Activated CD4-positive, CD25-positive, alpha-beta regulatory T cell treated with anti-CD3 and anti-CD28 coated beads, Interleukin-2, amount 50 U/mL, for 72 hours (primary cell): ENCODE data around the gene ADPRM.

Source experiments
- DNase-seq: peaks from one replicate; pipeline ENCODE4 v3.0.0; 2021

Gene ADPRM

DNA sequence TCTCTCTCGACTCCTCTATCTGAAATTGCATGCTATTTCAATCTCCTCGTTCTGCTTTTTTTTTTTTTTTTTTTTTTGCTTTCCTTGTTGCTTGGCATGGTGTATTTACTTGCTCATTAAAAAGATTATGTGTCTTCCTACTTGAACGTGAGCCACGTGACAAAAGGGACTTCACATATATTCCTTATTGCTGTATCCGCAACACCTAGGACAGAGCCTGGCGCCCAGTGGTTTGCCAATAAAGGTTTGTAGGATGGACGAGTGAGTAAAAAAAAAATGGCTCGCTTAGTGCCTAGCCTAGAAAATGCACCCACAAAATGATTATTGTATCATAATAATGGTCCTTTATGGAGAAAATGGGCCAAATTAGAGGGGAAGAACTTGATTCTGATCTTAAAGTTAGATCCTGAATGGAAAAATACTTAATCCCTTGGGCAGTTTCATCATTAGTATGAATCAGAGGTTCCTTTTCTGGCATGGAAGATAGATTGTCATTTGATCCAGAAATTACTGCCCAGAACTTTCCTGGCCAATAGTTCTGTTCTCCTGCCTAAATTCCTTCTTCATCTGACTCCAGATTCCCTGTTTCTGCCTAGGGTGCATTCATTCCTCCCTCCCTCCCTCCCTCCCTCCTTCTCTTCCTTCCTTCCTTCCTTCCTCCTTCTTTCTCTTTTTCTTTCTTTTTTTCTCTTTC, 46.1 kb downstream of the ADPRM start:
- no peak for DNase-seq

- no peak for DNase-seq
These were observed 47.2 kb downstream of the ADPRM start for GRCh38 chr17:10744501-10745000.

- DNase-seq = no peak
These were observed 47.8 kb downstream of the ADPRM start for GRCh38 chr17:10745231-10745630.

DNA sequence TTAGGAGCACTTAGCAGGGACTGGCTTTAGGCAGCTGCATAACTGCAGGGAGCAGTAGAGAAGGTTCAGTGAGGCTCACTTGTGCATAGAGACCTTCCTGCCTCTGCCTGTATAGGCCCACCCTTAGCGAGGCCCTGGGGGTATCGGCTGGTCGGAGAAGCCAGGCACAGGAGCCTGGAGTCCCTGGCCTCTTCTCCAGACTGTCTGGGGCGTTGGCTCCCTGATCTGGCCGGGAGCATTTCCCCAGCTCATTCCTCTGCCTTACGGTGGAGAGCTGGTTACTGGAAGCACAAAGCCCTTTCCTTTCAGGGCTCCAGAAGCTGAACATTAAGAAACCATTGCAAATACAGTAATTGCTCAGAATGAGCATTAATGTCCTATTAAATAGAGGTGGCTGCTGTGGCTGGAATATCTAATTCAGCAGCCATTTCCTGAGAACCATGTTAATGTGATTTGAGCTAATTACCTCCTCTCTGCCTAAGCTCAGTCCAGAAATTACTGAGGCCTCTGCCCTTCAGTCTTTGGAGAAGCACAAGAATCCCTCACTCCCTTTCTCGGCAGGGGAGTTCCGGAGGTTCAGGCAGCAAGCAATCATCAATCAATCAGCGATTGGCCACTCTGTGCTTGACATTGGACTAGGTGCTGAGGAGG, 51.3 kb downstream of the ADPRM start:
- DNase-seq = no peak

GRCh38 chr17:10750210-10750609, 52.8 kb downstream of the ADPRM start:
- no peak for DNase-seq

DNA sequence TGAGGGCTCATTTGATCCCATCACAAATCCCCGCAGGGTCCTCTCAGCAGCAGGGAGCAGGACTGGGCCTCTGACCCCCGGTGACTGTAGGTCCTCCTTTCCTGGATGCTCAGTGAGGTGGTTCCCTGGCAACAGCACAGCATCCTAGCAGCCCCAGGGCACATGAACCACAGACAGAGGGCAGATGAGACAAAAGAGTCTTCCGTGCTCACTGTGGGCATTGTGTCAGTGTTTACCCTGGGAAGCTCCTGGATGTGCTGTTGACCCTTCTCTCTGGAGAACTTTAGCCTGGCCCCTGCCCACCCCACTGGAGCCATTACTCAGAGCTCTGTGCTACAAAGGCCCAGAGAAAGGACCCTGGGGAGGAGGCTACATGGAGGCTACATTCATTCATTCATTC, 54.2 kb downstream of the ADPRM start:
- no peak for DNase-seq

GRCh38 chr17:10752696-10753095, 55.3 kb downstream of the ADPRM start:
- no peak for DNase-seq

DNA sequence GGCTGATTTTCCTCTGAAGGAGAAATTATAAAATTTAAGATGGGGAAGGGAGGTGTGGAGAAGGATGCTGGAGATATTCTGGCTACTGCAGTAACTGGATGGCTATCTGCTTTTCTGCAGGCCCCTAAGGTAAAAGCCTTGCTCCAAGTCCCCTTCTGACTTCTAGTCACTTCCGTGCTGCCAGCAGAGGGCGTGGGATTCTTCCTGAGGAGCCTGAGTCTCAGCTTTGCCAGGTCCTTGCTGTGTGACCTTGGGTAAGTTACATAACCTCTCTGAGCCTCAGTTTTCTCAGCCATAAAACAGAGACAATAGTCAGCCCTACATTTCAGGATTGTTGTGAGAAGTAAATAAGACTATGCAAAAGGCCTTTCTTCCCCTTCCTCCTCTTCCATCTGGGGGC, 56.7 kb downstream of the ADPRM start:
- DNase-seq = no peak

GRCh38 chr17:10754861-10755591, 57.6 kb downstream of the ADPRM start:
- no peak for DNase-seq

DNA sequence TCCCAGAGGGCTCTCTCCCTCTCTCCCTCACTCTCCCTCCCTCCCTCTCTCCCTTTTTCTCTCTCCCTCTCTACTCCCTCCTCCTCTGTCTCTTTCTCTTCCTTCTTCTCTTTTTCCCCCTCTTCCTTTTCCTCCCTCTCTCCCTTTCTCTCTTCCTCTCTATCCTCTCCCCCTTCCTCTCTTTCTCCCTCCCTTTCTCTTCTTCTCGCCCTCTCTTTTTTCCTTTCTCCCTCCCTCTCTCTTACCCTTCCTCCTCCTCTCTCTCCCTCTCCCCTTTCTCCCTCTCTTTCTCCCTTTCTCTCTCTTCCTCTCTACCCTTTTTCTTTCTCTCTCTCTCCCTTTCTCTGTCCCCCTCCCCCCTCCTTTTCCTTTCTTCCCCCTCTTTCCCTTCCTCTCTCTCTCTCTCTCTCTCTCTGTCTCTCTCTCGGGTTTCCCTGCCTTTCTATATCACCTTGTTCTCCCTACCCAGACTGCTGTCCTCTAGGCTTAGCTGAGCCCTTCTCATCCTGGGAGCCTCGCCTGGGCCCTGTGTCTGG, 58.3 kb downstream of the ADPRM start:
- no peak for DNase-seq

- no peak for DNase-seq
These were observed 58.8 kb downstream of the ADPRM start for GRCh38 chr17:10756185-10756584.

- no peak for DNase-seq
These were observed 59.2 kb downstream of the ADPRM start for GRCh38 chr17:10756619-10757018.

GRCh38 chr17:10757067-10757466, 59.7 kb downstream of the ADPRM start:
- no peak for DNase-seq

DNA sequence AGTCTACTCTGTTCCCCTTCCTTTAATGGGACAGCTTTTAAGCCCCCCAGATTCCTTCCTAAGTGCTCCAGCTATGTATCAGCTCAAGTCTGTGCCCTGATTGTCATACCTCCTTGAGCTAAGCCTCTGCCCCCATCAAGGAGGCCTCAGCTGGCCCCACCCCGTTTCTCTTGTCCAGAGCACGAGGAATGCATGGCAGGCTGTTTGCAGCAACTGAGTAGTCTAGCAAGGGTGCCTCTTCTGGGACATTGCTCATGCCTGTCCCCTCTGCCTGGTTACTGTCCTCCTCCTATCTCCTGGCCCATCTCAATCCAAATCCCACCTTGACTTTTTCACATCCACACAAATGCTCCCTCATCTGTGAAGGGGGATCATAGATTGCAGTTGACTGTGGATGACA, 60.3 kb downstream of the ADPRM start:
- no peak for DNase-seq

DNA sequence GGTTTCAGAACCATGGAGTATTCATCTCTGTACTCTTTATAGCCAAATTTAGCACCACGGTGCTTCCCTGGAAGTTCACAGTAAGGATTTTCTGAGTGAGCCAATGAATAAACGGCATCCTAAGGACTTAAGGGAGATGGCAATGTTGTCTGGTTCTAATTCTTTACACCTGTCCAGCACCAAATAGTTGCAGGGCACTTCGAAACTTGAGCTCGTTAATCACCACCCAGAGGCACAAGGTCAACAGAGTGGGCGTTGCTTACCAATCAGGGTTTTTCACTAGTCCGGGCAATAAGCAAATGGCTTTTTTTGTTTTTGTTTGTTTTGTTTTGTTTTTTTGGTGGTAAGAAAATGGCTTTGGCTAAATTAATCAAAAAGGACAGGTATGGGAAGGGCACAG, 60.7 kb downstream of the ADPRM start:
- no peak for DNase-seq
